SU-DHL-6 (cell line): Measurements from ENCODE around the gene NLRP6.

ENCODE experiments used
- H2AFZ ChIP-seq: fragments of 200-600 bp; sonication (generic); 2 replicates; pipeline ENCODE4 v1.6.1; 2014; ENCODE audit warnings: low read depth, mild to moderate bottlenecking, moderate library complexity, mixed read lengths, antibody characterized with exemption, low read length; ENCODE audit not compliant: severe bottlenecking
- H3F3A ChIP-seq: fragments of 200-600 bp; shearing (Covaris generic); 2 replicates; pipeline ENCODE4 v1.6.0; 2016; ENCODE audit warnings: antibody characterized with exemption, mild to moderate bottlenecking; ENCODE audit not compliant: insufficient read depth
- H3K27ac ChIP-seq: fragments of 200-600 bp; sonication (generic); 2 replicates; pipeline ENCODE4 v1.5.1; 2016; ENCODE audit warnings: low read depth, mild to moderate bottlenecking, low read length, moderate library complexity, mixed read lengths
- H3K27me3 ChIP-seq: fragments of 200-600 bp; sonication (generic), shearing (Covaris generic); 2 replicates; pipeline ENCODE4 v1.6.0; 2014; ENCODE audit warnings: mild to moderate bottlenecking, low read length
- H3K36me3 ChIP-seq: fragments of 200-600 bp; sonication (generic); 2 replicates; pipeline ENCODE4 v1.6.1; 2014; ENCODE audit warnings: mild to moderate bottlenecking, low read length, mixed read lengths
- H3K4me2 ChIP-seq: fragments of 300-600, 200-600 bp; shearing (Covaris generic), sonication (generic); 2 replicates; pipeline ENCODE4 v1.6.0; 2014; ENCODE audit warnings: low read length, low read depth, mild to moderate bottlenecking; ENCODE audit not compliant: poor library complexity, severe bottlenecking
- H3K4me3 ChIP-seq: fragments of 200-600 bp; sonication (generic); 2 replicates; pipeline ENCODE4 v1.5.1; 2014; ENCODE audit warnings: antibody characterized with exemption, low read length, mild to moderate bottlenecking, mixed read lengths; ENCODE audit not compliant: insufficient read depth, poor library complexity, severe bottlenecking
- H3K79me2 ChIP-seq: fragments of 200-600 bp; sonication (generic); 2 replicates; pipeline ENCODE4 v1.6.1; 2014; ENCODE audit warnings: mild to moderate bottlenecking, low read length, moderate library complexity; ENCODE audit not compliant: insufficient read depth
- H3K9ac ChIP-seq: fragments of 200-600 bp; sonication (generic); 2 replicates; pipeline ENCODE4 v1.7.0; 2014; ENCODE audit warnings: mild to moderate bottlenecking, low read length
- H3K9me2 ChIP-seq: fragments of 200-600 bp; sonication (generic); replicated peaks from 2 replicates; pipeline ENCODE4 v1.6.1; 2014; ENCODE audit warnings: low read length; ENCODE audit not compliant: insufficient read depth
- H3K9me3 ChIP-seq: fragments of 200-600 bp; sonication (generic); 2 replicates; pipeline ENCODE4 v1.6.1; 2014; ENCODE audit warnings: low read length, mixed read lengths; ENCODE audit not compliant: insufficient read depth
- H4K20me1 ChIP-seq: fragments of 200-600 bp; sonication (generic); 2 replicates; pipeline ENCODE4 v1.6.1; 2014; ENCODE audit warnings: low read depth, mild to moderate bottlenecking, antibody characterized with exemption, low read length, moderate library complexity, mixed read lengths
- EZH2phosphoT487 ChIP-seq: fragments of 200-600 bp; sonication (generic), shearing (Covaris generic); conservative IDR thresholded peaks from 2 replicates; pipeline ENCODE4 v1.6.1; 2018; ENCODE audit warnings: mild to moderate bottlenecking, antibody characterized with exemption, low read length, moderate library complexity, mixed read lengths
- TF ChIP-seq, protein P1 (sequence below): fragments of 200-600 bp; sonication (generic); IDR thresholded peaks from one replicate; pipeline ENCODE4 v1.5.1; 2017; ENCODE audit warnings: antibody characterized with exemption, mild to moderate bottlenecking, low read length, moderate library complexity; ENCODE audit not compliant: insufficient read depth, poor library complexity, severe bottlenecking

Gene NLRP6

GRCh38 chr11:287821-288477, 9.7 kb downstream of the NLRP6 start:
- Histone ChIP-seq H3K36me3 (no peaks in the 10 kb centered on the region), H3K9me2 (no peaks in the 10 kb centered on the region), H4K20me1 (no peaks in the 10 kb centered on the region), H2AFZ (no peak overlapping the region), H3K9ac (peak overlapping the region; percentile 61), H3K4me3 (peak overlapping the region; percentile 78), H3K9me3 (no peaks in the 10 kb centered on the region), H3F3A (no peaks in the 10 kb centered on the region), H3K4me2 (peak overlapping the region; percentile 90), H3K27ac (no peak overlapping the region), H3K79me2 (no peaks in the 10 kb centered on the region), H3K27me3 (no peaks in the 10 kb centered on the region)
- TF ChIP-seq EZH2phosphoT487 = no peak
- TF ChIP-seq, protein P1, sequence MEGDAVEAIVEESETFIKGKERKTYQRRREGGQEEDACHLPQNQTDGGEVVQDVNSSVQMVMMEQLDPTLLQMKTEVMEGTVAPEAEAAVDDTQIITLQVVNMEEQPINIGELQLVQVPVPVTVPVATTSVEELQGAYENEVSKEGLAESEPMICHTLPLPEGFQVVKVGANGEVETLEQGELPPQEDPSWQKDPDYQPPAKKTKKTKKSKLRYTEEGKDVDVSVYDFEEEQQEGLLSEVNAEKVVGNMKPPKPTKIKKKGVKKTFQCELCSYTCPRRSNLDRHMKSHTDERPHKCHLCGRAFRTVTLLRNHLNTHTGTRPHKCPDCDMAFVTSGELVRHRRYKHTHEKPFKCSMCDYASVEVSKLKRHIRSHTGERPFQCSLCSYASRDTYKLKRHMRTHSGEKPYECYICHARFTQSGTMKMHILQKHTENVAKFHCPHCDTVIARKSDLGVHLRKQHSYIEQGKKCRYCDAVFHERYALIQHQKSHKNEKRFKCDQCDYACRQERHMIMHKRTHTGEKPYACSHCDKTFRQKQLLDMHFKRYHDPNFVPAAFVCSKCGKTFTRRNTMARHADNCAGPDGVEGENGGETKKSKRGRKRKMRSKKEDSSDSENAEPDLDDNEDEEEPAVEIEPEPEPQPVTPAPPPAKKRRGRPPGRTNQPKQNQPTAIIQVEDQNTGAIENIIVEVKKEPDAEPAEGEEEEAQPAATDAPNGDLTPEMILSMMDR = no peak

GRCh38 chr11:288478-289397, 10.5 kb downstream of the NLRP6 start, which contains the start of gene PGGHG:
Gene PGGHG, plus strand, starts transcription at chr11:289126. Its CDS starts 691 bp downstream, at chr11:289817.
- Histone ChIP-seq H3K9ac (peak within 1 kb of the TSS; percentile 61), H2AFZ (peak within 1 kb of the TSS; percentile 99), H3F3A (no peaks in the 10 kb centered on the region), H3K9me3 (no peaks in the 10 kb centered on the region), H3K9me2 (no peaks in the 10 kb centered on the region), H3K4me2 (peak within 1 kb of the TSS; percentile 90), H4K20me1 (no peaks in the 10 kb centered on the region), H3K27ac (no peak within 1 kb of the TSS), H3K79me2 (no peaks in the 10 kb centered on the region), H3K36me3 (no peaks in the 10 kb centered on the region), H3K27me3 (no peaks in the 10 kb centered on the region), H3K4me3 (peak within 1 kb of the TSS; percentile 78)
- TF ChIP-seq, protein P1 = no peak
- no peak for TF ChIP-seq EZH2phosphoT487

DNA sequence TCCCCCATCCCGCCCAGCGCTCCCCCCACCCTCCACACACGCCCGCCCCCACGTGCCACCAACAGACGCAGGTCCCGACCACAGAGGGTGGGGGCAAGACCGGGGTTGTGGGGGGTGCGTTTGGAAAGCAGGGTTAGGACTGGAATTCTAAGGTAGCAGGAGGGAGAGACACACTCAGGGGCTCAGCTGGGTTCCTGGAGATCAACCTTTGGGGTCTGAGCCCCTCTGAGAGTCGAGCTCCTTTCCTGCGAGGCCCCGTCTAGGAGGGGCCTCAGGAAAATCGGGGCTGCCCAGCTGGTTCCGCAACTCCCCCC, 11.1 kb downstream of the NLRP6 start:
- Histone ChIP-seq H3K79me2 (no peaks in the 10 kb centered on the region), H3K27ac (no peak overlapping the region), H3K4me2 (peak overlapping the region; percentile 90), H3K4me3 (peak overlapping the region; percentile 31), H4K20me1 (no peaks in the 10 kb centered on the region), H3K9ac (peak overlapping the region; percentile 61; the same call in 1 of the 2 replicates), H3K27me3 (no peaks in the 10 kb centered on the region), H3K9me2 (no peaks in the 10 kb centered on the region), H3F3A (no peaks in the 10 kb centered on the region), H3K9me3 (no peaks in the 10 kb centered on the region), H2AFZ (no peak overlapping the region), H3K36me3 (no peaks in the 10 kb centered on the region)
- TF ChIP-seq, protein P1 = no peak
- no peak for TF ChIP-seq EZH2phosphoT487
